Endothelial cell of hepatic sinusoid (primary cell): ENCODE data around the gene KRI1.

ENCODE experiments used
- in situ Hi-C: cut with HindIII; loops from 2 replicates; pipeline ENCODE4 v1.10.0; 2017; ENCODE audit warnings: low sequenced_read_pairs

Gene KRI1

DNA sequence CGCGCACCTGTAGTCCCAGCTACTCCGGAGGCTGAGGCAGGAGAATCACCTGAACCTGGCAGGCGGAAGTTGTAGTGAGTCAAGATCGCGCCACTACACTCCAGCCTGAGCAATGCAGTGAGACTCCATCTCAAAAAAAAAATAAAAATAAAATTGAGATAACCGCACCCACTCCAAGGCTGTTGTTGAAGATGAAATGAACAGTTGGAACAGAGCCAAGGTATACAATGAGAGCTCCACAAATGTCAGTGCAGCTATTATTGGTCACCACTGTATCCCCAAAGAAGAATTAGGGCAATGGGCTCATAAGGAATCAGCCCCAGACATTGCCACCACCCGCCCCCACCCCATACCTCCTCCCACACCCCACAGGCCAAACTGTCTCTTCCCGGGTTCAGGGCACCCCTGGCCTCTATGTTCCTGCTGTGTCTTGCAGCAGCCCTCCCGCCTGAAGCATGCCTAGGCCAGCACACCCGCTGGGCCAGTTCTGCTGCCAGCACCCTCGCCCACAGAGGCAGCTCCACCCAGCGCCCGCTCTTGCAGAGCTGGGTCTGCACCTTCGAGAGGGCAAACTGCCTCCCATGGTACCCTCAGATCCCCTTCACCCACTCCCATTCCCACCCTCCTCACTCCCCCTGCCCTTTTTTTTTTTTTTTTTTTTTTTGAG lies 45.0 kb downstream of the KRI1 start:
- in situ Hi-C loops = no loop called here

DNA sequence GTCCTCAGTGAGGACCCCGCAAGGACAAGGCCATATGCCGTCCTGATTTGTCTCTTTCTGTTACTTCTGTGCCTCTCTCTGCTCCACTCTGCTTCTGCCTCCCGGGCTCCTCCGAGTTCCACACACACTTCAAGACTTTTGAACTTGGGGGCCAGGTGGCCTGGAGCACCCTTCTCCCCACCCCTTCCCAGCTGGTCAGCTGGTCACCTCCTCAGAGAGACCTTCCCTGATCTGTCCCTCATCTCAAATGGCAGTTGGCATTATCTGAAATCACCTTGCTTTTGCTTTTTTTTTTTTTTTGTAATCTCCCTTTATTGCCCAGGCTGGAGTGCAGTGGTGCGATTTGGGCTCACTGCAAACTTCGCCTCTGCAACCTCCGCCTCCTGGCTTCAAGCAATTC lies 46.4 kb downstream of the KRI1 start:
- in situ Hi-C loops = no loop called here

GRCh38 chr19:10518444-10519361 lies 47.1 kb downstream of the KRI1 start:
- in situ Hi-C loops = no loop called here

DNA sequence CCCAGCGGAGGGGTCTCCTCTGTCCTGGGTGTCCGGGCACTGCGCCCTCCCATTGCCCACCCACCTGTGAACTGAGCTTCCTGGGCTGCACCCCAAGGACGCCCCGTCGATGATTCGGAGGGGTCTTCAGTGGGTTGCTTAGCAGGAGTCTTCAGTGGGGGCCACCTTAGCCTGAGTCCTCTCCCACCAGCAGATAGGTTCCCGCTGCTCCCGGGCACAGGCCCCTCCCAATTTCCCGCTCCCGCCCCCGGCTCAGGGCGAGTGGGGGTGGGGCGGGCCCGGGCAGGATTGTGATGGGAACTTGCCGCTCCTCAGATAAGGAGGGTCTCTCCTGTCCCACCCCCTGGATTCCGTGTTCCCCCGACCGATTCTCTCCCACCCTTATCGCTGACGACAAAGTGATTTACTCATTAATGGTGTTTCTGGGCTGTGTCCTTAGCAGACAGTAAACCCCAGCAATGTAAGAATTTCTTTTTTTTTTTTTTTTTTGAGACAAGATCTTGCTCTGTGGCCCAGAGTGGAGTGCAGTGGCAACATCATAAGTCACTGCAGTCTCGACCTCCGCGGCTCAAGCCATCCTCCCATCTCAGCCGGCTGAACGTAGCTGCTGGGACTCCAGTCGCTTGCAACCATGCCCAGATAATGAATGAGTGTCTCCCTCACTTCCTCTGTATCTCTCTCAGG lies 47.9 kb downstream of the KRI1 start:
- in situ Hi-C loops = no loop called here

GRCh38 chr19:10517361-10517759 lies 48.5 kb downstream of the KRI1 start, which contains the start of gene S1PR5:
S1PR5 (minus strand) TSS chr19:10517447; CDS start chr19:10515011, 2,436 bp downstream.
- in situ Hi-C loops = no loop called here

DNA sequence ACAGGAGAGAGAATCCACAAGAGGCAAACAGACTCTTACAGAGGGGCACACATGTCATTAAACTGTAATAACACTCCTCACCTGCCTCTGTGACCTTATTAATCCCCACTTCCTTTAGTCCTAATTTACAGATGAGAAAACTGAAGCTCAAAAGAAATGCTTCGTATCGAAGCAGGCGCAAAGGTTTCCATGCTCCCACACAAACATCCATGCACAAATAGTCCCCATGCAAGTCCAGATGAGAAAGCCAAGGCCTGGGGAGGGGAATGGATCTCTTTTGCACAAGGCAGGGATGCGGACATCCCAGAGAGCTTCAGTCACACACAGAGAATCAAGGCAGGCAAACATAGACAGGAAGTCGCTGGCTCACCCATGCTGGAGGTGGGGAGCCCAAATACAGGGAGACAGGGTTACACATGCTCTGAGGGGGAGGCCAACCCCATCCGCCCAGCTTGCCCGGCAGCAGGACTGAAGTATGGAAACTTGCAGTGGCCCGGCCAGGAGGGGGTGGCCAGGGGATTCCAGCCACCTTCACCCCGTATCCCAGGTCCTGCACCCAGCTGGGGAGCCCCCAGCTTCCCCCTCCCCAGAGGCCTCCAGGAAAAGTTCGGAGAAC lies 49.0 kb downstream of the KRI1 start:
- in situ Hi-C loops = no loop called here

- in situ Hi-C loops = no loop called here
These were observed 49.8 kb downstream of the KRI1 start for GRCh38 chr19:10516064-10516385.

DNA sequence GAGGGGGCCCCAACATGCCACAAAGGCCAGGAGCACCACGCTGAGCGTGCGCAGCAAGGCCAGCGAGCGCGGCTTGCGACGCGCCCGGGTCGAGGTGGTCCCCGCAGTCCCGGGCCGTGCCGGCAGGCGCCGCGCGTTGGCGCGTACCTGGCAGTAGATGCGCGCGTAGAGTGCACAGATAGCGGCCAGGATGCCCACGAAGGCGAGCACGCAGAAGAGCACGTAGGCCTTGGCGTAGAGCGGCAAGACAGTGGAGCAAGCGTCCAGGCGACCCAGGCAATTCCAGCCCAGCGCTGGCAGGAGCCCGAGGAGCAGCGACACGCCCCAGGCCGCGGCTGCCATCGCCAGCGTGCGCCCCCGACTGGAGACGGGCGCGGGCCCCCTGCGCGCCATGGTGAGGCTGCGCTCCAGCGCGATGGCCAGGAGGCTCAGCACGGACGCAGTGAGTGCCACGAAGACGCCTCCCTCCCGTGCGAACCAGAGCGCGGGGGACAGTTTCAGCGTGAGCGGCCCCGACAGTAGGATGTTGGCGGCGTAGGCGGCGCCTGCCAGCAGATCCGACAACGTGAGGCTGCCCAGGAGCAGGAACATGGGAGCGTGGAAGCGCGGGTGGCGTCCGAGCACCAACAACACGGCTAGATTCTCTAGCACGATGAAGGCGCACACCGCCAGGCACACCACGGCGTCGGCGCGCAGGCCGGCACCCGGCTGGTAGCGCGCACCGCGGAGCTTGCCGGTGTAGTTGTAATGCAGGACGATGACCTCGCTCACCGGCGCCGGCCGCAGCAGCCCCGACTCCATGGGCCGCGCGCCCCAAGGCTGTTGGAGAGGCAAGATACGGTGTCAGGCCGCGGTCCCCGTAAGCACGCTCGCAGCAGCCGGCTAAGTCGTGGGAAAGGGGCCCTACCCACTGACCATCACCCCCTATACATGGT lies 51.3 kb downstream of the KRI1 start:
- in situ Hi-C loops = loop anchor here (5.0 kb wide), 3 partner anchors 43 to 133 kb away; no protein-coding TSS in a partner anchor

DNA sequence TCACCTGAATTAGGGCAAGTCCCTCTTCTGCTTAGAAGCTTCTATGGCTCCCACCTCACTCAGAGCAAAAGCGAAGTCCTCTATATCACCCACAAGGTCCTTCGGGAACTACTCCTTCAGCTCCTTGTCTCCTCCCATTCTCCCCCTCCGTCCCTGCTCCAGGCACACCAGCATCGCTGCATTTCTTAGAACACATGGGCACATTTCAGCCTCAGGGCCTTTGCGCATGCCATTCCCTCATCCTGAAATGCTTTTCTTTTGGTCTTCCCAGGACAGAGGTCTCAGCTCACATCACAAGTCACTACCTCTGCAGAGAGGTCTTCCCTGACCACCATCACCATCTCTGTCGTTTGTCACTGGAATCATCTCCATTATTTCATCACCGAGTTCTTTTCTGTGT lies 52.6 kb downstream of the KRI1 start:
- in situ Hi-C loops = loop anchor here (5.0 kb wide), 3 partner anchors 44 to 134 kb away; no protein-coding TSS in a partner anchor

- in situ Hi-C loops = loop anchor here (5.0 kb wide), 3 partner anchors 47 to 137 kb away; no protein-coding TSS in a partner anchor
These were observed 55.5 kb downstream of the KRI1 start for GRCh38 chr19:10510301-10510802.

GRCh38 chr19:10508707-10509106 lies 57.1 kb downstream of the KRI1 start:
- in situ Hi-C loops = no loop called here

GRCh38 chr19:10508036-10508435 lies 57.8 kb downstream of the KRI1 start:
- in situ Hi-C loops = no loop called here

DNA sequence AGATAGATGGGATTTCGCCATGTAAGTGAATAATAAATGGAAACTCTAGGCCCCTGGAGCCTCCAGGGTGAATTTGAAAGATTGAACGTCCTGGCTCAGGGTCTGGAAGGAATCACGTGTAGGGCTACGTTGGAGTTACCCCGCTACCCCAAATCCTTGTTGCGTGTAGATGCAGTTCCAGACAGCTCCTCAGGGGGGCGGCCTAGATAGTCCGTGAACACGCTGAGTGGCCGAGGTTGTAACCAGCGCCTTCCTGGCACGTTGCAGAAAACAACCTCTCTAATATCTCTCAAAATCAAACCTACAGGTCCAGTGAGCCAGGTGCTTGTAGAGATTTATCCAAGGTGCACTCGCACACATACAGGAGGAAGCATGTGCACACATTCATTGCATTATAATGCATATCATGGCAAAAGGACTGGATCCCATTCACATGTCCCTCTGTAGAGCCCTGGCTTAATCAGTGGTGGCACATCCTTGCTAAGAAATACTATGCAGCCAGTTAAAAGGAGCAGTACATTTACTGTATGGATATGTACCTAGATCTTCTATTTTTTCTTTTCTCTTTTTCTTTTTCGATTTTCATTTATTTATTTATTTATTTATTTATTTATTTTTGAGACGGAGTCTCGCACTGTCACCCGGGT lies 60.1 kb downstream of the KRI1 start:
- in situ Hi-C loops = no loop called here
